Activated T-cell treated with anti-CD3 and anti-CD28 coated beads for 48 hours (primary cell): ENCODE results near the gene TMEM59.

Experiments
- DNase-seq: peaks from one replicate; pipeline ENCODE4 v3.0.0-alpha.2; 2020; ENCODE audit warnings: low read depth

Gene TMEM59

GRCh38 chr1:53982034-53982762, 70.8 kb downstream of the TMEM59 start:
- no peak for DNase-seq

DNA sequence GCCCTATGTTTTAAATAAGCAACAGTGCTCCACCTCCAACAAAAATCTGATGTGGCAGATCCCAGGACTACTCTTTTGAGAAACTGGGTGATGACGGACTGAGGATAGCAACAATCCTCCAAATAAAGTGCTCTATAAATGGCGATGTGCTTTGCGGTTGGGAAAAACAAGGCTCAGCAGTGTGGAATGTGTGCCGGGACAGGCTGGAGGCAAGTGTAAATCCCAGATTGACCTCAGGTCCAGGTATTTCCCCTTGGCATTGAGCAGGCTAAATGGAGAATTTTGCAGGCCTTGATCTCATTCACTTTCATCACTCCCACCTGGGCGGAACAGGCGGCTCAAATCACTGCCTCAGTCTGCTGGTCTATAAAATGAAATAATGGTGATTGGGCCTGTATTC, 71.8 kb downstream of the TMEM59 start:
- no peak for DNase-seq

DNA sequence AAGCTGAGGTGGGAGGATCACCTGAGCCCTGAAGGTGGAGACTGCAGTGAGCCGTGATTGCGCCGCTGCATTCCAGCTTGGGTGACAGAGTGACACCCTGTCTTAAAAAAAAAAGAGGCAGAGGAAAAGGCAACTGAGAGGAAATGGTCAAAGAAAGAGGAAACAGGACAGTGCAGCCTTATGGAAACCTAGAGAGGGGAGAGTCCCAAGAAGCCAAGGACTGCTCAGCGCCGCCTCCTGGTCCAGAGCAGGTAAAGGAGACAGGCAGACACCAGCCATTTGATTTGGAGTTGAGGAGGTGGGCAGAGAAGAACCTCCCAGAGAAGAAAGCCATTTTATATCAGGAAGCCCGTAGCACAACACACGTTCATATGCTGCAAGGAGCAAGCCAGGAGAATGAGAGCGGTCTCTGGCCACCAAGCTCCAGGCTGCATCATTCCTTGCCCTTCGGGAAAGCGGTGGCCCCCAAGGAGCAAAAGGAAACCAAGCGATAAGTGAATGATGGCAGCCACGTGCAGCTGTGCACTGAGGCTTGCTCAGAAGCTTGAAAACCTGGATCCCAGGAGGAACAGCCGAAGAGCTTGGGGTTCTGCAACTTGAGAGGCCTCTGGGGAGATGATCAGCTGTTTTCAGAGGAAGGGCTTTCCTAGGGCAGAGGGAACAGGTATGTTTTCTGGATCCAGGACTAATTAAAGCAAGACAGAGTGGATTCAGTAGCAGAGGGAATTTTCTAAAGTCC, 73.1 kb downstream of the TMEM59 start:
- no peak for DNase-seq
